GM12878 (cell line): ENCODE data around the gene SIAH2. TPM values are rescaled to one million over a fixed set of nuclear protein-coding genes. Genes with fewer than 3 reads are reported as not detected.

ENCODE experiments used
- ATAC-seq: fragments of 200-7000 bp; cut with Tn5 transposase; 3 replicates; pipeline ENCODE4 v1.9.1; 2020; ENCODE audit warnings: mild to moderate bottlenecking, moderate library complexity
- BruUV-seq: library from RNA; stranded (reverse); fragments of 400-500 nt; replicated peaks from 2 replicates; lab custom pipeline; 2021; lab: Mats Ljungman, UMichigan
- CTCF ChIA-PET: fragments of 300-600 bp; sonication (Branson Sonifier 250); formaldehyde crosslinking; extraction: SDS; loops from one replicate; lab custom pipeline; 2021; ENCODE audit warnings: inconsistent platforms; lab: Yijun Ruan, JAX
- POLR2A ChIA-PET: fragments of 350-600 bp; formaldehyde crosslinking; extraction: SDS; loops from one replicate; lab custom pipeline; 2021; ENCODE audit warnings: inconsistent platforms; lab: Charles Lee
- RAD21 ChIA-PET: fragments of 300-600 bp; sonication (Branson Sonifier 250); formaldehyde crosslinking; loops from one replicate; lab custom pipeline; 2023; ENCODE audit warnings: antibody characterized with exemption; ENCODE audit not compliant: unreplicated experiment; lab: Charles Lee
- SMC1A ChIA-PET: fragments of 300-600 bp; sonication (Branson Sonifier 250); formaldehyde crosslinking; loops from one replicate; lab custom pipeline; 2023; ENCODE audit not compliant: unreplicated experiment, uncharacterized antibody; lab: Charles Lee
- DNase-seq: peaks from one replicate; pipeline ENCODE4 v3.0.0-alpha.2; 2011; ENCODE audit warnings: low read depth, low spot score
- FAIRE-seq: peaks from 3 replicates; lab custom pipeline; 2011; peaks lifted over from hg19 to GRCh38; lab: Jason Lieb, UNC
- H2AFZ ChIP-seq: 2 replicates; pipeline ENCODE4 v1.6.0; 2011; ENCODE audit warnings: low read depth, low read length, control low read depth; ENCODE audit not compliant: control insufficient read depth
- H3K27ac ChIP-seq: 2 replicates; pipeline ENCODE4 v1.5.1; 2011; ENCODE audit warnings: control low read depth; ENCODE audit not compliant: control insufficient read depth, insufficient read depth
- H3K27me3 ChIP-seq, 2 experiments: replicated peaks in 1 of 2; 2 replicates each; pipeline versions ENCODE4 v1.6.0 to v1.6.1; 2011; ENCODE audit warnings: low read length in 1 of 2; ENCODE audit not compliant: control insufficient read depth in 2 of 2, insufficient read depth in 2 of 2
- H3K36me3 ChIP-seq, 2 experiments: 2 replicates each; pipeline ENCODE4 v1.5.1; 2011; ENCODE audit warnings: low read length in 1 of 2; ENCODE audit not compliant: control insufficient read depth in 2 of 2, insufficient read depth in 2 of 2
- H3K4me1 ChIP-seq: 2 replicates; pipeline ENCODE4 v1.6.1; 2011; ENCODE audit warnings: mild to moderate bottlenecking, low read length, moderate library complexity, mixed read lengths; ENCODE audit not compliant: control insufficient read depth, insufficient read depth
- H3K4me2 ChIP-seq: 2 replicates; pipeline ENCODE4 v1.6.0; 2011; ENCODE audit warnings: control low read depth; ENCODE audit not compliant: control insufficient read depth, insufficient read depth
- H3K4me3 ChIP-seq: fragments of 200-600 bp; sonication (generic); 2 replicates; pipeline ENCODE4 v1.5.1; 2016
- H3K79me2 ChIP-seq: 2 replicates; pipeline ENCODE4 v1.6.0; 2011; ENCODE audit warnings: low read length; ENCODE audit not compliant: control insufficient read depth, insufficient read depth
- H3K9ac ChIP-seq: 2 replicates; pipeline ENCODE4 v1.8.0; 2011; ENCODE audit warnings: low read length, control low read depth, mixed read lengths; ENCODE audit not compliant: control insufficient read depth, insufficient read depth
- H3K9me3 ChIP-seq: replicated peaks from 3 replicates; pipeline ENCODE4 v1.5.1; 2011; ENCODE audit warnings: mild to moderate bottlenecking, low read length; ENCODE audit not compliant: control insufficient read depth, insufficient read depth
- H4K20me1 ChIP-seq: 2 replicates; pipeline ENCODE4 v1.6.0; 2011; ENCODE audit not compliant: control insufficient read depth, insufficient read depth
- CREM ChIP-seq: IDR thresholded peaks from 2 replicates; pipeline ENCODE4 v1.6.1; 2014; ENCODE audit warnings: antibody characterized with exemption, low read depth
- DPF2 ChIP-seq: fragments of 450-650 bp; IDR thresholded peaks from 2 replicates; pipeline ENCODE4 v1.6.1; 2017; ENCODE audit warnings: mild to moderate bottlenecking
- E2F8 ChIP-seq: fragments of 450-650 bp; IDR thresholded peaks from 2 replicates; pipeline ENCODE4 v1.6.1; 2018; ENCODE audit warnings: mild to moderate bottlenecking, low read depth, moderate library complexity; ENCODE audit not compliant: partially characterized antibody
- KDM1A ChIP-seq: fragments of 200-600 bp; sonication (generic); IDR thresholded peaks from 2 replicates; pipeline ENCODE4 v1.6.1; 2016; ENCODE audit warnings: borderline replicate concordance
- NFIC ChIP-seq: IDR thresholded peaks from 2 replicates; pipeline ENCODE4 v1.6.1; 2012; ENCODE audit warnings: low read depth, mild to moderate bottlenecking, inconsistent platforms, low read length, moderate library complexity
- PAX5 ChIP-seq: IDR thresholded peaks from 2 replicates; pipeline ENCODE4 v1.6.1; 2011; ENCODE audit warnings: low read depth, low read length, borderline replicate concordance
- SREBF1 ChIP-seq: IDR thresholded peaks from 2 replicates; pipeline ENCODE4 v1.6.1; 2012; ENCODE audit warnings: mild to moderate bottlenecking, low read length
- YY1 ChIP-seq: IDR thresholded peaks from 2 replicates; pipeline ENCODE4 v1.6.1; 2011; ENCODE audit warnings: low read depth, mild to moderate bottlenecking, low read length
- WGBS: methylation state at CpG from one replicate; pipeline ENCODE4 v1.1.6; 2016; ENCODE audit warnings: low lambda C conversion rate; ENCODE audit not compliant: insufficient replicate concordance, insufficient coverage; ENCODE audit errors: missing lambda C conversion rate; 5-methylcytosine and 5-hydroxymethylcytosine counted together
- in situ Hi-C: fragments of 300-500 bp; cut with MboI; formaldehyde crosslinking; loops from 9 replicates; pipeline ENCODE4 v1.14.3; 2018; ENCODE audit warnings: mixed read lengths
- intact Hi-C: fragments of 100-400 bp; cut with micrococcal nuclease; formaldehyde crosslinking; loops from one replicate; pipeline ENCODE4 v1.14.2; 2022; ENCODE audit not compliant: unreplicated experiment
- polyA plus RNA-seq, 11 experiments: library from polyadenylated mRNA; depleted of rRNA in 4 of 11; unstranded in 6 of 11; stranded (reverse) in 5 of 11; fragments of >200 nt; fragmentation: Nextera tagmentation in 4 of 11; fragmentation: Illumina TruSeq in 1 of 11; extraction: Ambion mirVana in 4 of 11; extraction: Trizol in 1 of 11; gene quantifications; 1 replicate in 1 of 11; 2 replicates in 10 of 11; pipeline versions ENCODE4 v1.2.1 to v1.2.3, GENCODE V29; 2011 to 2016; ENCODE audit warnings: inconsistent platforms in 2 of 11, missing spikeins in 2 of 11, low read depth in 1 of 11
- total RNA-seq, 4 experiments: library from RNA; depleted of rRNA in 3 of 4; stranded (reverse); fragments of >200 nt in 3 of 4; fragmentation: Illumina TruSeq in 1 of 4; extraction: Trizol in 1 of 4; gene quantifications; 2 replicates each; pipeline versions ENCODE4 v1.2.1 to v1.2.3, GENCODE V29; 2013 to 2021

Gene SIAH2
- total and polyA plus RNA-seq, 10 of the 15 experiments (the other 5 are each of a cell fraction or from before 2014, with no cell fraction given): 3.3 to 51.5 (median 29.7) TPM

DNA sequence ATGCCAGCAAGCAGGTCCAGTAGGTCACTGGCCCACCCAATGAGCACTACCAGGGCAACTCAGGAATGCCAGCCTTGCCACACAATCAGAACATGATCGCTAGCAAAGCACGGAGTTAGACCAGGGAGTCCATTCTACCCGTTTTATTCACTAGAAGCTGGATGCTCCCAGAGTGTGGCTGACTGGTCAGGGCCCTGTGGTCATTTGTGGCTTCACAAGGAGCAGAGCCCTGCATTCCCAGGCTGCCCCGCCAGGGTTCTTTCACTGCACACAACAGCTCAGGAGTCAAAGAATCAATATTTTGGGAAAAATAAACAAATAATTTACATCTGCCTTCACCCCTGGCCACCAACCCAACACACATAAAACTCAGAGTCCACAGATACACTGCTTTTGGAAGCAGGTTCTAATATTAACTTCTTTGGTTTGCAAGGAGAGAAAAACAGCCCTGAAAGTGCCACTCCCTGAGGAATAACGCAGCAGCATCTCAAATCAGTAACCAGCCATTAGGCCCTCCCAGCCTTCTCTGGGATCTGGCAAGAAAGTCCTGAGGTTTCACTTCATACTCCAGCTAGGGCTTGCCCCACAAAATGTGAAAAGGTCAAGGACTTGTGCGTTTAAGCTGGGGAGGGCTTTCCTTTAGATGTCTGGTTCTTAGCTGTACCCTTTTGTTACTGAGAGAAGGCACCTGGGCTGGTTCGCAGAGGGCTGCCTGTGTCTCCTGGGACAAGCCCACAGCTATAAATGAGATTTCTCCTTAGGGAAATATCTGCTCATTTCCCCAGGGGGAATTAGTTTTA lies 16.0 kb downstream of the SIAH2 start:
- intact Hi-C loops (no loop called here), in situ Hi-C loops (no loop called here)
- H2AFZ ChIP-seq: no peak overlapping the region
- no peaks in the 10 kb centered on the region for H4K20me1 ChIP-seq
- ChIA-PET CTCF (interaction anchor here (0.6 to 1.6 kb wide), 5 partner anchors 12 to 133 kb away, joined by 3 to 7 read pairs (median 3); partner anchors contain the start of gene ERICH6), RAD21 (interaction anchor here (1.0 to 1.2 kb wide), 2 partner anchors 13 to 17 kb away, joined by 4 read pairs; no protein-coding TSS in a partner anchor), POLR2A (interaction anchor here (0.6 to 1.1 kb wide), 5 partner anchors 9 to 119 kb away, joined by 3 to 6 read pairs (median 4); no protein-coding TSS in a partner anchor), SMC1A (interaction anchor here (1.0 to 1.3 kb wide), 3 partner anchors 15 to 149 kb away, joined by 3 to 6 read pairs (median 3); no protein-coding TSS in a partner anchor)
- no peak for ATAC-seq
- peaks cover 2 to 4% of the 10 kb centered on the region in 2 experiments; a peak in 2 of 4 replicates for H3K36me3 ChIP-seq
- DNase-seq: no peak
- H3K27me3 ChIP-seq: no peaks in the 10 kb centered on the region
- H3K4me3 ChIP-seq: no peak overlapping the region
- no peak for FAIRE-seq
- WGBS: 93% methylated on average over 7 of the region's 7 CpGs
- TF ChIP-seq DPF2 (no peak), SREBF1 (no peak), KDM1A (no peak), CREM (no peak), NFIC (no peak), E2F8 (no peak), YY1 (no peak), PAX5 (no peak)
- no TSS peak for BruUV-seq
- no peaks in the 10 kb centered on the region for H3K9me3 ChIP-seq
- no peak overlapping the region for H3K9ac ChIP-seq
- H3K4me1 ChIP-seq: peaks cover 18% of the 10 kb centered on the region; the same call in 1 of the 2 replicates
- no peak overlapping the region for H3K27ac ChIP-seq
- H3K79me2 ChIP-seq: peaks cover 81% of the 10 kb centered on the region
- H3K4me2 ChIP-seq: 0 out of 2 replicates have a peak overlapping the region, but pooled peaks have one; percentile 9
